Activated CD4-positive, alpha-beta memory T cell treated with anti-CD3 and anti-CD28 coated beads for 36 hours (primary cell): Measurements from ENCODE around the gene DPPA3. TPM values are rescaled to one million over a fixed set of nuclear protein-coding genes. Genes with fewer than 3 reads are reported as not detected.
"Not testable (repeated sequence)": the region's sequence is repeated elsewhere in the genome, so short reads cannot be mapped to it uniquely, and the experiment has no call there.

Experiments
- CTCF ChIA-PET: fragments of 350-600 bp; sonication (Branson Sonifier 250); formaldehyde crosslinking; loops from one replicate; lab custom pipeline; 2021; ENCODE audit warnings: antibody characterized with exemption, inconsistent platforms; lab: Charles Lee
- POLR2A ChIA-PET: fragments of 350-600 bp; sonication (Branson Sonifier 250); formaldehyde crosslinking; loops from one replicate; lab custom pipeline; 2021; ENCODE audit warnings: antibody characterized with exemption; lab: Charles Lee
- DNase-seq: peaks from one replicate; pipeline ENCODE4 v3.0.0-alpha.2; 2020
- H3K27ac Mint-ChIP-seq: one replicate; pipeline ENCODE4 v1.8.0; 2021; ENCODE audit warnings: mixed read lengths
- H3K27me3 Mint-ChIP-seq: one replicate; pipeline ENCODE4 v1.8.0; 2021; ENCODE audit warnings: mixed read lengths
- H3K36me3 Mint-ChIP-seq: one replicate; pipeline ENCODE4 v1.8.0; 2021; ENCODE audit warnings: mixed read lengths
- H3K4me1 Mint-ChIP-seq: one replicate; pipeline ENCODE4 v1.8.0; 2021; ENCODE audit warnings: low read depth, mixed read lengths
- H3K4me3 Mint-ChIP-seq: one replicate; pipeline ENCODE4 v1.8.0; 2021; ENCODE audit warnings: mild to moderate bottlenecking, mixed read lengths
- H3K9me3 Mint-ChIP-seq: one replicate; pipeline ENCODE4 v1.8.0; 2021; ENCODE audit warnings: mixed read lengths
- intact Hi-C: fragments of 100-400 bp; cut with micrococcal nuclease; formaldehyde crosslinking; loops from one replicate; pipeline ENCODE4 v1.15.1; 2023
- total RNA-seq, 2 experiments: library from RNA; stranded (reverse); gene quantifications; one replicate each; pipeline ENCODE4 v1.2.3, GENCODE V29; 2021

The DPPA3 gene
- total RNA-seq = not detected

DNA sequence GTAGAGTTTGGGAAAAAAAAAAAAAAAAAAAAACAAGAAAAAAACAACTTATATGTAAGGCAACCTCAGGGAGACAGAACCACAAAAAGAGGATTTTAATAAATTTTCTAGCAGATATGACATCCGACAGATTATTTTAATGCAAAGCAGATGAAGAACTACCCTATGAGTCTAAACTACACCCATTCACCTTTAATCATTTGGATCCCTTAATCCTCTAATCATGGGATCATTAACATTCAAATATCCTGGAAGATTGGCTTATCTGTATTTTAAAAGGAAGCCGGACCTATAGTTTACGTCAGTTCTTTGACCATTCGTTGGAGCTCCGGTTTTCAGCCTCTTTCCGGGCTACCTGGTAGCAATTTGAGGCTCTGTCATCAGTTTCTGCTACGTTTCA, at the start of gene DPPA3:
Gene DPPA3, plus strand, starts transcription at position 301 of the 400 bp plus-strand sequence. CDS start 138 bp downstream, outside the sequence.
- Mint-ChIP-seq H3K36me3 (no peaks in the 10 kb centered on the region), H3K27me3 (no peaks in the 10 kb centered on the region), H3K4me1 (no peaks in the 10 kb centered on the region), H3K9me3 (no peaks in the 10 kb centered on the region), H3K4me3 (no peak within 1 kb of the TSS), H3K27ac (no peak within 1 kb of the TSS)
- DNase-seq = no peak
- CTCF ChIA-PET = interaction anchor here (1.1 kb wide), 1 partner anchor 94 kb away, joined by 4 read pairs; no protein-coding TSS in a partner anchor
- intact Hi-C loops = no loop called here
- POLR2A ChIA-PET = no interaction called here

DNA sequence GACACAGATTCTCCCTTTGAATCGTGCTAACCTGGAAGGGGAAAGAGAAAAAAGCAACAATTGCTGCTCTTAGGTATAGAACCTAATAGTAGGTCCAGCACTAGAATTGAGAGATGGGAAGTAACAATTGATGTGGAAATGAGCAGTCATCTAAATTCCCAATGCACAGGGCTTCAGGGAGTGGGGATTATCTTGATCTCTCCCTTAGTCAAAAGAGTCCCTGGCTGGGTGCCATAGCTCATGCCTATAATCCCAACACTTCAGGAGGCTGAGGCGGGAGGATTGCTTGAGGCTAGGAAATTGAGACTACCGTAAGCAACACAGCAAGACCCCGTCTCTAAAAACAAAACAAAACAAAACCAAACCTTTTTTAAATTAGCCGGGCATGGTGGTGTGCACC, 49.5 kb upstream of the DPPA3 start:
- intact Hi-C loops = no loop called here
- no peaks in the 10 kb centered on the region for H3K36me3 Mint-ChIP-seq
- ChIA-PET CTCF (no interaction called here), POLR2A (interaction anchor here (0.7 kb wide), 1 partner anchor 51 kb away, joined by 3 read pairs; no protein-coding TSS in a partner anchor)
- no peaks in the 10 kb centered on the region for H3K27me3 Mint-ChIP-seq
- no peaks in the 10 kb centered on the region for H3K9me3 Mint-ChIP-seq
- no peaks in the 10 kb centered on the region for H3K4me1 Mint-ChIP-seq
- H3K27ac Mint-ChIP-seq = no peak overlapping the region
- no peak for DNase-seq
- no peak overlapping the region for H3K4me3 Mint-ChIP-seq

DNA sequence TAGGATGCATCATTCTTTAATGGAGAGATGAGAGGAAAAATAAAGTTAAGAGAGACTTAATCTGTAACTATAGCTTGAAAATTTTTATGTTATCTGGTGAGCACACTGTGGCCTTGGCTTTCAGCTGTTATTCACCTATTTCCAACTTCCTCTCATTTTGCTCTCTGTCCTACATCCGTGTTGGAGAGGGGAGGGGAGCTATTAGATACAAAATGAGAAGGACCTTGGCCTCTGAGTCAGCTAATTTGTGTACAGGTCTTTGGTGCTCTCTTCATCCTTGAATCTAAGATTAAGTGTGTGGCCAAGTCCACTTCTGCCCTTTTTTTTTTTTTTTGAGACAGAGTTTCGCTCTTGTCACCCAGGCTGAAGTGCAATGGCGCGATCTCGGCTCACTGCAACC, 44.6 kb upstream of the DPPA3 start:
- DNase-seq = no peak
- H3K27ac Mint-ChIP-seq = no peak overlapping the region
- H3K9me3 Mint-ChIP-seq = no peaks in the 10 kb centered on the region
- intact Hi-C loops = no loop called here
- no peaks in the 10 kb centered on the region for H3K27me3 Mint-ChIP-seq
- ChIA-PET POLR2A (no interaction called here), CTCF (interaction anchor here (0.8 to 1.0 kb wide), 2 partner anchors 24 to 140 kb away, joined by 4 read pairs; no protein-coding TSS in a partner anchor)
- H3K36me3 Mint-ChIP-seq = no peaks in the 10 kb centered on the region
- no peaks in the 10 kb centered on the region for H3K4me1 Mint-ChIP-seq
- no peak overlapping the region for H3K4me3 Mint-ChIP-seq

DNA sequence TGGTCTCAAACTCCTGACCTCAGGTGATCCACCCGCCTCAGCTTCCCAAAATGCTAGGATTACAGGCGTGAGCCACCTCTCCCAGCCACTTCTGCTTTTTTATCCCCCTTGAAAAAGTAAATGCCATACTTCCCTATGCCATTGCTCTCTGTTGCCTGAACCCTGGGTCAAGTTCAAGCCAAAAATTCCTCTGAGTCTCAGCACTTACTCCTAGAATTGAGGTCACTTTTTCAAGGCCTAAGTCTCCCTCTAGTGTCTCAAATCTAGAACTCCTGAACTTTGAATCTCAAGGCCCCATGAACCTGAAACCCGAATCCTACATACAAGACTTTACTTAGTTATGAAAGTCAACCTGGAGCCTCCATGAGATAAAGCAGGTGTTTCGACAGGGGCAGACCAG, 44.1 kb upstream of the DPPA3 start:
- intact Hi-C loops = no loop called here
- no peaks in the 10 kb centered on the region for H3K4me1 Mint-ChIP-seq
- H3K4me3 Mint-ChIP-seq = no peak overlapping the region
- POLR2A ChIA-PET = no interaction called here
- no peak for DNase-seq
- H3K27ac Mint-ChIP-seq = no peak overlapping the region
- no peaks in the 10 kb centered on the region for H3K9me3 Mint-ChIP-seq
- no peaks in the 10 kb centered on the region for H3K27me3 Mint-ChIP-seq
- CTCF ChIA-PET = interaction anchor here (0.7 to 1.0 kb wide), 3 partner anchors 19 to 140 kb away, joined by 3 to 4 read pairs (median 4); no protein-coding TSS in a partner anchor
- H3K36me3 Mint-ChIP-seq = no peaks in the 10 kb centered on the region

DNA sequence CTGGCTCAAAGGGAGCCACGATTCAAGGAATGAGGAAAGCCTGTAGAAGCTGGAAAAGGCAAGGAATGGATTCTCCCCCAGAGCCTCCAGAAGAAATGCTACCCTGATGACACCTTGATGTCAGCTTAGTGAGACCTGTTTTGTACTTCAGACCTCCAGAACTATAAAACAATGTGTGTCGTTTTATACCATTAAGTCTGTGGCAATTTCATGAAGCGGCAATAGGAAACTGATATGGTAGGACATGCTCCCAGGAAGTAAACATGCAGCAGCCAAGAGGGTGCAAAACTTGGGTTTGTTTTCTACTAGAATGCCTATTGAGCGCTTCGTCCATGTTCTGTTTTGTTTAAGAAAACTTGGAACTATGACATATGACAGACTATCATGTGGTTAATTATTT, 43.1 kb upstream of the DPPA3 start:
- Mint-ChIP-seq H3K4me3 (no peak overlapping the region), H3K36me3 (no peaks in the 10 kb centered on the region), H3K27ac (no peak overlapping the region), H3K27me3 (no peaks in the 10 kb centered on the region), H3K4me1 (no peaks in the 10 kb centered on the region), H3K9me3 (no peaks in the 10 kb centered on the region)
- DNase-seq = no peak
- intact Hi-C loops = no loop called here
- CTCF ChIA-PET = no interaction called here
- POLR2A ChIA-PET = no interaction called here

DNA sequence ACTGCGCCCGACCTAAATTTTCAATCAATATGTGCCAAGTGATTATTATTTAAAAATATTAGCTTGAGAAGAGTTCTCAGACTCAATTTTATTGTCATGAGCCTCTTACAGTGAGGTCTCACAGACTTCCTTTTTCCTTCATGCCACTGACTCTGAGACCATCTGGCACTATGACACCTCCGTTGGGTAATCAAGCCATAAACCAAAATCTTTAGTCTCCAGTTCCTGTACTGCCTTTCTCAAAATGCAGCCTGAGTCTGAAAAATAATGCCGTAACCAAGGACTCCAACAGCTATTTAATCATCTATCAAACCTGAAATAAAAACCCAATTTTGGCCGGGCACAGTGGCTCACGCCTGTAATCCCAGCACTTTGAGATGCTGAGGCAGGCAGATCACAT, 35.8 kb upstream of the DPPA3 start:
- H3K4me1 Mint-ChIP-seq, intact Hi-C loops, H3K27ac Mint-ChIP-seq, POLR2A ChIA-PET, H3K4me3 Mint-ChIP-seq, DNase-seq, H3K27me3 Mint-ChIP-seq, H3K9me3 Mint-ChIP-seq, H3K36me3 Mint-ChIP-seq: not testable (repeated sequence)
- CTCF ChIA-PET = interaction anchor here (0.6 to 6.0 kb wide), 2 partner anchors 132 to 185 kb away, joined by 3 to 90 read pairs; no protein-coding TSS in a partner anchor

DNA sequence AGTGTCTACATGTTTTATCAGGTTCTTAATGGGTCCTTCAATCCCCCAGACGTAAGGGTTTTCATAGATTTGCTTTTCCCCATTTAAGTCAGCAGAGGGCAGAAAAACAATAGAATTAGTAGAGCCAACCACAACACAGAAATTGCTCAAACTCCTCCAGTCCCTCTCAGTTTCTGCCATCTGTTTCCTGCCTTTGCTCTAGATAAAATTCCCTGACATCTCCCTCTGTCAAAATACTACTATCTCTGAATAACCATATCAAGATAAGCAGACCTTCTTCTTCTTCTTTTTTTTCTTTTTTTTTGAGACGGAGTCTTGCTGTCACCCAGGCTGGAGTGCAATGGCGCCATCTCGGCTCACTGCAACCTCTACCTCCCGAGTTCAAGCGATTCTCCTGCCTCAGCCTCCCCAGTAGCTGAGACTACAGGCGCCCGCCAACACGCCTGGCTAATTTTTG, 33.8 kb upstream of the DPPA3 start:
- CTCF ChIA-PET = interaction anchor here (1.1 to 6.0 kb wide), 2 partner anchors 34 to 130 kb away, joined by 3 to 90 read pairs; no protein-coding TSS in a partner anchor
- DNase-seq, H3K27ac Mint-ChIP-seq, H3K4me3 Mint-ChIP-seq, H3K36me3 Mint-ChIP-seq, POLR2A ChIA-PET, H3K9me3 Mint-ChIP-seq, H3K4me1 Mint-ChIP-seq, H3K27me3 Mint-ChIP-seq: not testable (repeated sequence)
- intact Hi-C loops = loop anchor here (1.0 kb wide), 1 partner anchor 130 kb away; no protein-coding TSS in a partner anchor

DNA sequence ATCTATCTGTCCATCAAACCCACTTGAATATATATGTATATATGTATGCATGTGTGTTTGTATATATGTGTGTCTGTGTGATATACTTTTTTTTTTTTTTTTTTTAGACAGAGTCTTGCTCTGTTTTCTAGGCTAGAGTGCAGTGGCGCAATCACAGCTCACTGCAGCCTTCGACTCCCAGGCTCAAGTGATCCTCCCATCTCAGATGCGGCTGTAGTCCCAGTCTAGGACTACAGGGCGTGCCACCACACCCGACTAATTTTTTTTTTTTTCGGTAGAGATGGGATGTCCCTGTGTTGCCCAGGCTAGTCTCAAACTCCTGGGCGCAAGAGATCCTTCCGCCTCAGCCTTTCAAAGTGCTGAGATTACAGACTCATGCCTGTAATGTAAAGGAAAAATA, 32.5 kb upstream of the DPPA3 start:
- ChIA-PET POLR2A (no interaction called here), CTCF (interaction anchor here (1.1 to 6.0 kb wide), 2 partner anchors 35 to 129 kb away, joined by 3 to 90 read pairs; no protein-coding TSS in a partner anchor)
- no peak overlapping the region for H3K4me3 Mint-ChIP-seq
- no peak for DNase-seq
- no peaks in the 10 kb centered on the region for H3K36me3 Mint-ChIP-seq
- intact Hi-C loops = no loop called here
- peaks cover 9% of the 10 kb centered on the region for H3K4me1 Mint-ChIP-seq
- H3K9me3 Mint-ChIP-seq = no peaks in the 10 kb centered on the region
- H3K27me3 Mint-ChIP-seq = peaks cover 4% of the 10 kb centered on the region
- H3K27ac Mint-ChIP-seq = no peak overlapping the region

DNA sequence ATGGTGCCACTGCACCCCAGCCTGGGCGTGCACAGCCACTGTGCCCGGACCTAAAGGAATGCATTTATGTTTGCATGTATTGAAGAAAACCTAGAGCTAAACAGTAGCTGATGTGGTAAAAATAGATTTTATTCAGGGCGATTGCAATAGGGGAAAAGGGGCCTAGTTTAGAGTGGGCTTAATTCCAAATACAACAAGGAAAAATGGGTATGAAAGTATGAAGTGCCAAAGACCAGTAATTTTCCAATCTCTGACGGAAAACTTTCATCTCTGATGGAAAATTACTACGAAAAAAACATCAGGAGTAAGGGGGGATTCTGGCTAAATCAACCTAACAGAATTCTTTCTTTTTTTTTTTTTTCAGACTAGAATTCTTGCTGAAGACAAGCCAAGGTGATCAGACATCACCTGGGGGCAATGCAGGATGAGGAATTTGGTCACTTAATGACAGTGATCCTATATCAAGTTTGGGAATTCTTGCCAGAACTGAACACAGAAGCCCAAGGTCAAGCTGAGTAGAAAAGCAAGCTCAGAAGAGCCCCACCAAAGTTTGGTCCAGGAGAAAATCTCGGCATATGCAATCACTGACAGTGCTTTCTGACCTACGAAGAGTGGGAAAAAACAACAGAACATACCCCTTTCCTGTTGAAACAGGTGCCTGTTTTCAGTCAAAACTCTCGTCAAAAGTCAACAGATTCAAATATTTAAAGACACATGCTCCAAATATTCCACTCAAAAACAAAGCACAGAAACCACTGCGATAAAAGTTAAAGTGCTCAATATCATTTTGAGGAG, 31.8 kb upstream of the DPPA3 start:
- Mint-ChIP-seq H3K36me3 (no peaks in the 10 kb centered on the region), H3K4me3 (no peak overlapping the region), H3K27me3 (peaks cover 4% of the 10 kb centered on the region), H3K4me1 (peaks cover 9% of the 10 kb centered on the region), H3K27ac (no peak overlapping the region), H3K9me3 (no peaks in the 10 kb centered on the region)
- DNase-seq = no peak
- ChIA-PET POLR2A (no interaction called here), CTCF (interaction anchor here (6.0 kb wide), 1 partner anchor 128 kb away, joined by 90 read pairs; no protein-coding TSS in a partner anchor)
- intact Hi-C loops = no loop called here

DNA sequence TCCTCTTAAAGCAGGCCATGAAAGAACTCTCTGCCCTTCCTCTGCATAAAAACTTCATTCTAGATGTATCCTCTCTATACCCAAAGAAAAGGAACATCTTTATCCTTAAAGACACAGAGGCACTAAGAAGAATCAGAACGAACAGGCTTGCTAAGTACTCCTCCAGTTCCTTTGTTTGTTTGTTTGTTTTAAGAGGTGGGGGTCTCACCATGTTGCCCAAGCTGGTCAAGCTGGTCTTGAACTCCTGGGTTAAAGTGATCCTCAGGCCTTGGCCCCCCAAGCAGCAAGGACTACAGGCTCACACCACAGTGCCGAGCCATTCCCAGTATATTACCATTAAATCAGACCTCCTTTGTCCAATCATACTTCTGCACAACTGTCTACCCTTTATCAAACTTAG, 29.7 kb upstream of the DPPA3 start:
- H3K36me3 Mint-ChIP-seq = no peaks in the 10 kb centered on the region
- POLR2A ChIA-PET = no interaction called here
- no peak for DNase-seq
- H3K27me3 Mint-ChIP-seq = peaks cover 2% of the 10 kb centered on the region
- no peaks in the 10 kb centered on the region for H3K9me3 Mint-ChIP-seq
- no peak overlapping the region for H3K4me3 Mint-ChIP-seq
- peaks cover 9% of the 10 kb centered on the region for H3K4me1 Mint-ChIP-seq
- intact Hi-C loops = no loop called here
- CTCF ChIA-PET = no interaction called here
- no peak overlapping the region for H3K27ac Mint-ChIP-seq

DNA sequence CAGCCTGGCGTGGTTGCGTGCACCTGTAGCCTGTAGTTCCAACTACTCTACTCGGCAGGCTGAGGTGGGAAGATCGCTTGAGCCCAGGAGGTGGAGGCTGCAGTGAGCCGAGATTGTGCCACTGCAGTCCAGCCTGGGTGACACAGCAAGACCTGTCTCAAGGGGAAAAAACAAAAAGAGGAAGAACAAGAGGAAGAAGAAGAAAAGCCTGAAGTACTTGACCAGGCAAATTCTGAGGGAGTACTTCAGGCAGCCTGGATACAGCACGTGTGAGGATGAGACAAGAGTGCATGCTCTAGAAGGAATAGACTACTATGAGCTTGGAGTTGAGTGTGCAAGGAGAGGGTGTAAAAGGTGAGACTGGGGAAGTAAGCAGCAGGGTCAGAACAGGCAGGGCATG, 17.4 kb upstream of the DPPA3 start:
- no peak for DNase-seq
- peaks cover 8% of the 10 kb centered on the region for H3K4me1 Mint-ChIP-seq
- intact Hi-C loops = no loop called here
- H3K36me3 Mint-ChIP-seq = no peaks in the 10 kb centered on the region
- CTCF ChIA-PET = no interaction called here
- no peak overlapping the region for H3K4me3 Mint-ChIP-seq
- POLR2A ChIA-PET = no interaction called here
- H3K27ac Mint-ChIP-seq = no peak overlapping the region
- peaks cover 3% of the 10 kb centered on the region for H3K27me3 Mint-ChIP-seq
- H3K9me3 Mint-ChIP-seq = no peaks in the 10 kb centered on the region

DNA sequence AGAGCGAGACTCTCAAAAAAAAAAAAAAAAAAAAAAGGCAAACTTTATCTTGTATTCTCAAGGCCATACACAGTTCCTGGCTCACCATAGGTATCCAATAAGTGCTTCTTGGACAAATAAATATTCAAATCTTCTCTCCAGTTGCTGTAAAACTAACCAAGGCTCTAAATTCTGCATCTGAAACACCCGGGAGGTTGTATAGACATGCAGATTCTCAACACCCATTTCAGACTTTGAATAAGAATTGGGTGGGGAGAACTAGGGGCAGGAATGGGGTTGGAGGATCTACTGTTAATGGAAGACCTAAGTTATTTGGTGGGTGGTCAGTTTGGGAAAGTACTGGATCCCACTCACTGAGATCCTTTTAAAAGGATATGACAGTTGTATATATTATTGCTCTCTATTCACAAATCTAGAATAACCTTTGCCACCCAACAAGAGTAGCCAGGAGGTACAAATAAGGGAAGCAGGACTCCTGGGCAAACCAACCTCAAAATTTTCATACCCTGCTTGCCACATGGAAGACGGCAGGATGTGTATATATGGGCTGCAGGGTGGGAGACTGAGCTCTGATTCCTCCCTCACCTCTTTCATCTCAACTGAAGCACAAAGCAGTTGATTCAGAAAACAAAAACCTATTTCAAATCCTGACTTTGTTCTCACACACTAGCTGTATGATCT, 16.5 kb upstream of the DPPA3 start:
- Mint-ChIP-seq H3K27me3 (peaks cover 3% of the 10 kb centered on the region), H3K27ac (no peak overlapping the region), H3K36me3 (no peaks in the 10 kb centered on the region), H3K4me3 (no peak overlapping the region), H3K4me1 (peaks cover 8% of the 10 kb centered on the region), H3K9me3 (no peaks in the 10 kb centered on the region)
- intact Hi-C loops = no loop called here
- ChIA-PET POLR2A (no interaction called here), CTCF (no interaction called here)
- no peak for DNase-seq
